CD4-positive, alpha-beta T cell treated with Interleukin-4 for 4 hours (primary cell): ENCODE measurements around the gene SLC30A3.
A peak's percentile ranks its signal among the peaks of the same experiment; 100 is the strongest.
"Not testable (repeated sequence)": the region's sequence is repeated elsewhere in the genome, so short reads cannot be mapped to it uniquely, and the experiment has no call there.

Source experiments
- DNase-seq: peaks from one replicate; pipeline ENCODE4 v3.0.0-alpha.2; 2020

SLC30A3 gene

GRCh38 chr2:27262379-27263286 is at the start of gene SLC30A3:
TSS of gene SLC30A3 (minus strand) at chr2:27263047. CDS start at chr2:27262906, 141 bp downstream.
- peak; percentile 62 for DNase-seq

DNA sequence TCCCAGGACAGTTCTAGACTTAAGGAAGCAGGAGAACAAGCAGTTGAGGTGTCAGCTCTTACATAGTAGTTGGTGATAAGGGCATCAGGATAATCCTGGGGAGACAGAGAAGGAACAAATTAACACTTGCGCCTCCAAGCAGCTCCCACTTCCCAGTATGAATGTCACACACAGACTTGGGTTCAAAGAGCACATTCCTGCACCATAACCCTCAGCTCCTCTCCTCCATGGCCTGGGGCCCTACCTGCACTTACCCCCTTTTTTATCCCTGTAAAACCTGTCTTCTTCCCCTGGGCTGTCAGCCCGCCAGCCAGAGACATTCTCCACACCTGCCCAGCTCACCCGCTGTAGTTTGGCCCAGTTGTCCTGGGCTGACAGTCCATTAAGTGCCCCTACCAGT is 49.3 kb upstream of the SLC30A3 start:
- no peak for DNase-seq

- DNase-seq = no peak
Observed at GRCh38 chr2:27309651-27310050, 46.8 kb upstream of the SLC30A3 start.

DNA sequence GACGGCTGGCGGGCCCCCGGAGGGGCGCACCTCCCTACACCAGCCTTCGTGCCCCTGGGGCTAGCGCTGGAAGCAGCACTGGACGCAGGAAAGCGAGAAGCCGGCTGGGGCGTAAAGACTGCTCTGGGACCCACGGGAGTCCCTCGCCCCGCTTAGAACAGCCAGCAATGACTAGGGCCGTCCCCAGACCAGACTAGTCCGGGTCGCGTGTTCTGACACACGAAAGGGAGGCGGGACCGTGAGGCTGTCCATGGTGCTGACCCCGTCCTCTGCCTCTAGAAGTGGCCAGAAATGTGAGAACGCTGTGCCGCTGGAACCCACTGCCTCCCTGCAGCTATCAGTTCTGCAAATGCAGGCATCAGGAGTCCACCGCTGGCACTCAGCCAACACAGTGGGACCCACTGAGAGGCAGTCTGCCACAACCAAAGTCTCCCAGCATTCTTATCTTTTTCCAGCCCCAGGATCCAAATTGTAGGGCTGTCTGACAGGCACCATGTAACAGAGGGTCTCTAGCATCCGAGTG is 45.6 kb upstream of the SLC30A3 start, which contains the start of gene UCN:
TSS of gene UCN (minus strand) at position 87 of the 523 bp plus-strand sequence. CDS start 550 bp downstream, outside the sequence.
- no peak for DNase-seq

GRCh38 chr2:27307545-27308358 is 44.9 kb upstream of the SLC30A3 start:
- DNase-seq = no peak

GRCh38 chr2:27307287-27307544 is 44.4 kb upstream of the SLC30A3 start:
- DNase-seq = no peak

- DNase-seq = peak; percentile 4
Observed at GRCh38 chr2:27306573-27307286, 43.9 kb upstream of the SLC30A3 start.

- DNase-seq = no peak
Observed at GRCh38 chr2:27306136-27306535, 43.3 kb upstream of the SLC30A3 start.

- no peak for DNase-seq
Observed at GRCh38 chr2:27305516-27305915, 42.7 kb upstream of the SLC30A3 start.

GRCh38 chr2:27304488-27305240 is 41.8 kb upstream of the SLC30A3 start:
- no peak for DNase-seq

GRCh38 chr2:27303093-27304025 is 40.5 kb upstream of the SLC30A3 start:
- peak; percentile 59 for DNase-seq

GRCh38 chr2:27300606-27301005 is 37.8 kb upstream of the SLC30A3 start:
- DNase-seq = not testable (repeated sequence)

GRCh38 chr2:27298391-27299080 is 35.7 kb upstream of the SLC30A3 start:
- no peak for DNase-seq

DNA sequence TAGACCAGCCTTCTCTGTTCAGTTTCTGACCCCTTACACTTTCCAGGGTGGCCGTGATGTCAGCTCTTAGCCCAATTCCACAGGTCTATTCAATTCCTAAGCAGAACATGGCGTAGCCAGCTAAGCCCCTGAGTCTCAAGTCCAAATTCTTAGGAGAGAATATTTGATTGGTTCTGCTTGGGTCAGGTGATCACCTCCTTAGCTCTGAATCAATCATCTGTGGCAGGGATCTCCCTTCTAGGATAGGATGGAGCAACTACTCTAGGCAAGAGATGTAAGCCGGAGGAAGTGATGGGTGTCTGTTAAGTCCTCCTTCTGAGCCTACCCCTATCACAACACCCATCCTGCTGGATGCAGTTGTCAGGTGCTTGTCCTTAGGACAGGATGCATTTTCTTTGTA is 34.3 kb upstream of the SLC30A3 start:
- no peak for DNase-seq

DNA sequence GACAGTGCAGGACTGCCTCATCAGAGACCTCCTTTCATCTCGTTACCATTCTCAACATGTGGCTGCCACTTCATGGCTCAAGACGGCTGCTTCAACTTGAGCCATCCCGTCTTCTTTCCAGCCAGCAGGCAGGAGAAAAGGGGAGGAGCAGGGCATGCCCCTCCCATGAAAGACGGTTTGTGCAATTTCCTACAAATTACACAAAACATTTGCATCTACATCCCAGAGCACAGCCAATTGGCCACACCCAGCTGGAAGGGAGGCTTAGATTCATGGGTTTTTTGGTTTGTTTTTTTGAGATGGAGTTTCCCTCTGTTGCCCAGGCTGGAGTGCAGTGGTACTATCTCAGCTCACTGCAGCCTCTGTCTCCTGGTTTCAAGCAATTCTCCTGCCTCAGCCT is 33.6 kb upstream of the SLC30A3 start:
- no peak for DNase-seq

DNA sequence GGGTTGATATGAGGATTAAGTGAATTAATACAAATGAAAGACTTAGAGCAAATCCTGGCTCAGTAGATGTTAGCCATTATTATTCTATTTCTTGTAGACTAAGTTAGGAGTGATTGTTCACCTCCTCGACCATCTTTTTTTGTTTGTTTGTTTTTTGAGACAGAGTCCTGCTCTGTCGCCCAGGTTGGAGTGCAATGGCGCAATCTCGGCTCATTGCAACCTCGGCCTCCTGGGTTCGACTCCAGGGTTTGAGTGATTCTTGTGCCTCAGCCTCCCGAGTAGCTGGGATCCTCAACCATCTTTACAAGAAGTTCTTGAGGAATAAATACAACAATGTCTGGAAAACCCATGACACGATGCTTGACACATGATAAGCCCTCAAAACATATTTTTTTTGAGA is 32.1 kb upstream of the SLC30A3 start:
- DNase-seq = no peak

GRCh38 chr2:27291865-27292264 is 29.0 kb upstream of the SLC30A3 start:
- no peak for DNase-seq

DNA sequence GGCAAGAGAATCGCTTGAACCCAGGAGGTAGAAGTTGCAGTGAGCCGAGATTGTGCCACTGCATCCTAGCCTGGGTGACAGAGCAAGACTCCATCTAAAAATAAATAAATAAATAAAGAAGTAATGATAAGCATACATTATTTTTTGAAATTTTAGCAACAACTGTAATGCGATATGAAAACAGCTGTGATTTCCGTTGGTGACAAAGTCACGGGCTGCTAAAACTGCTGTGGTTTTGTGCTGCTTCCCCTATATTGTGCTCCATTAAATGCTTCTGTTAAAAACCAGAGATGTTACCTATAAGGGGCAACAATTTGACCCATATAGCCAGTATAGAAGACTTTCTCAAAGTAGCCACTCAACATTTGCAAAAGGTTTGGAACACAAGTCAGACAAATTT is 27.7 kb upstream of the SLC30A3 start:
- no peak for DNase-seq

DNA sequence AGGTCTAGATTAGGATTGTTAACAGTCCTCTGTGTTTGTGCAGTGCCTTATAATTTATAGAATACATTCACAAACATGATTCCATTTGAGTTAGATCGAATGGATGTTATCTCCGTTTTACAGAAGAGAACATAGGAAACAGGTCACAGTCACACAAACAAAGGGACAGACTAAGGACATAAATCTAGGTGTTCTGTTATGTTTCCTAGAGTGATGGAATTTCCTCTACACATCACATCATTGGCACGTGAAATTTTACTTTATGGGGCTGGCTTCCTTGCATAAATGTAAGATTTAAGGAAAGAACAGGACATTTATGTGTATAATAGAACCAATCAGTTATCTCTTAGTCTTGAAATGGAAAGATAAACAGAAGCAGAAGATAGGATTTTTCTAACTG is 25.8 kb upstream of the SLC30A3 start:
- no peak for DNase-seq

DNA sequence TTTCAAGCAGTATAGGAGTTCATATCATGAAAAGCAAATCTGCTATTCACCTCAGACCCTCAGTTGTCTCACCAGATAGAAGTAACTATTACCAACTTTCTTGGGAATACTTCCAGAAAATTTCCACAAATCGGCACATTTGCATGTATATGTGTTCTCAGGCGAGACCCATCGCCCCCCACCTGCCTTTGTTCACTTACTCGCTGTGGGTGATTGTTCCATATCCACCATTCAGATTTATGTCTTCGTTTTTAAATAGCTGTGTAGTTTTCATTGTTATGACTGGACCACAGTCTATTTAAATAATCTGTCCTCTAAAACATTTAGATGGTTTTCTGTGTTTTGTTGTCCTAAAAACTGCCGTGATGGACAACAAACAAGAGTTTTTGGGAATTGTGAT is 22.6 kb upstream of the SLC30A3 start:
- no peak for DNase-seq

- no peak for DNase-seq
Observed at GRCh38 chr2:27284996-27285395, 22.1 kb upstream of the SLC30A3 start.
